Renal cortex interstitium (tissue), 11 donors: ENCODE data around the gene GRK5. TPM values are rescaled to one million over a fixed set of nuclear protein-coding genes. Genes with fewer than 3 reads are reported as not detected.
"Not testable (repeated sequence)": the region's sequence is repeated elsewhere in the genome, so short reads cannot be mapped to it uniquely, and the experiment has no call there.

Source experiments
- DNase-seq, 11 donors: peaks; one replicate each; pipeline ENCODE4 v3.0.0-alpha.2; 2013; ENCODE audit warnings: low read depth in 9 of 11, low spot score in 4 of 11; ENCODE audit errors: extremely low read depth in 1 of 11
- polyA plus RNA-seq, 3 donors: library from polyadenylated mRNA; unstranded; fragments of 120-200 nt; gene quantifications; one replicate each; pipeline ENCODE4 v1.2.1, GENCODE V29; 2013; ENCODE audit not compliant: insufficient read length in 3 of 3

GRK5 gene
- polyA plus RNA-seq, 3 donors = 16.7 to 19.1 (median 17.5) TPM

DNA sequence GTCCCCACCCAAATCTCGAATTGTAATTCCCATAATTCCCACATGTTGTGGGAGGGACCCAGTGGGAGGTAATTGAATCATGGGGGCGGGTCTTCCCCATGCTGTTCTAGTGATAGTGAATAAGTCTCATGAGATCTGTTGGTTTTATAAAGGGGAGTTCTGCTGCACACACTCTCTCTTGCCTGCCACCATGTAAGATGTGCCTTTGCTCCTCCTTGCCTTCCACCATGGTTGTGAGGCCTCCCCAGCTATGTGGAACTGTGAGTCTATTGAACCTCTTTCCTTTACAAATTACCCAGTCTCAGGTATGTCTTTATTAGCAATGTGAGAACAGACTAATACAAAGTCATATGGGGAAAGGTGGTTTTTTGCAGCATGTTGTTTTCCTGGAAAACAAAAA, 255.8 kb downstream of the GRK5 start:
- DNase-seq = not testable (repeated sequence)

DNA sequence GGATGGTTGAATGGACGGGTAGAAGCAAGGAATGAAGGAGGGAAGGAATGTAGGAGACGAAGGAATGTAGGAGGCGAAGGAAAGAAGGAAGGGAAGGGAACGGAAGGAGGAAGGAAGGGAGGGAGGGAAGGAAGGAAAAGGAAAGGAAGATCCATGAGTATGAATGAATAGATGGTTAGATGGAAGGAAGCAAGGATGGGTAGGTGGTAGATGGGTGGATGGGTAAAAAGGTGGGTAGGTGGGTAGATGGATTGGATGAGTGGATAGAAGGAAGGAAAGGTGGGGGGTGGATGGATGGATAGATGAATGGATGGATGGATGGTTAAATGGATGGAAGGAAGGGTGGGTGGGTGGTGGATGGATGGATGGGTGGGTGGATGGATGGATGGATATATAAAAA, 257.7 kb downstream of the GRK5 start:
- DNase-seq = no peak

DNA sequence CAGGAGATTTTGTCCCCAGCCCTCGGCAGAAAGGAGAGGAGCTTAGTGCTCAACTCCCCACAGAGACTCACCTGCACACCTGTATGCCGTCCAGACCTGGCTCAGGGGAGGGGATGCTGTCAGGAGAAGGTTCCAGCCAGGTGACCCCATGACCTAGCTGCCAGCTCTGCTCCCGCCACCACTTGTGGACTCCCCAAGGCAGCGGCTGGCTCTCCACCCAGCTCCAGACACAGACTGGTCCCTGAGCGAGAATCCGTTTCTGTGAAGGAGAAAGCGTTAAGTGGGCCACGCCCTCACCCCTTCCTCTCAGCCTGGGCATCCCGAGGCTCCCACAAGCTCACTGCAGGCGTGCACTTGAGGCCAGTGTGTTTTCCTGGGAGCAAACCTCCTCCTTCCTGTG, 258.7 kb downstream of the GRK5 start:
- DNase-seq = no peak

DNA sequence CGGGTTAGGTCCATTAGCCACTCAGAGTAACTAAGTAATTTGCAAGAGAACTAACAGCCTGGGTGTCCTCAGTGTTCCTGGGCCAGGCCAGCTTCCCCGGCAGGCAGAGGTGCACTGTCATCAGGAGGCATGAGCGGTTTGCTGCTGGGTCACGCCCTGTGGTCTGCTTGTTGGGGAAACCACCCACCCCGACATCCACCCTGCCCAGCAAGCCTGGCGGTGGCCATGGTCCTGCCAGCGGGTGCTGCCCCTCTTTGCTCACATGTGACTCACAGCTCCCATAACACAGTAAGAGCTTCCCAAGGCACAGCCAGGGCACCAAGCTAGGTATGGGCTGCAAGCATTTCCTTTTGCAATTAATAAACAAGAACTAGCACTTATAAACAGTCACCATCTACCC, 259.3 kb downstream of the GRK5 start:
- DNase-seq = no peak

DNA sequence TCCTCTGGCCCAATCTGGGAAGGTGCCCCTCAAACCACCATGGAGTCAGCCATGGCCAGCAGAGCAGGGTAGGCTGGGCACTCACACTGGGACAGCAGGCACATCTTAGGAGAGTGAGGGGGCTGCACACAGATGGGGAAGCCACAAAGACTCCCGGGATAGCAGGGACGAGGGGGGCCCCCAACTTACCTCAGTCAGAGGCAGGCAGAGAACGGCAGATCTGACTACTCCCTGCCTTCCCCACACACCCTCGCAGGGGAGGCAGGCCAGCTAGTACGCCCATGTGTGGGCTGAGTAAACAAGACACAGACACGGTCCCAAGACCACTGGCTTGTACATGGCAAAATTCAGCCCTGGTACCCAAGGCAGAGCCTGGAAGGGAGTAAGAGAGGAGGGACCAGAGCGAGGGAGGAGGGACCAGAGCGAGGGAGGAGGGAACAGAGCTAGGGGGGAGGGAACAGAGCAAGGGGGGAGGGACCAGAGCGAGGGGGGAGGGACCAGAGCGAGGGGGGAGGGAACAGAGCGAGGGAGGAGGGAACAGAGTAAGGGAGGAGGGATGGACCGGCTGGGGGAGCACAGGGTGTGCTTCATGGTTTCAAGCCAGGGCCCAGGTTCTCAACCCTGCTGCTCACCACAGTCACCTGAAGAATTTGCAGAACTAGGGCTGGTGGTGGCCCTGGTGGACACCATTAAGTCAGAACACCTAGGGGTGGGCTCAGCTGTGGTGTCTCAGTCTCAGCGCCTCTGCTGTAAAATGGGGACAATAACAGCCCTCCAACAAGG, 261.4 kb downstream of the GRK5 start:
- DNase-seq = no peak

DNA sequence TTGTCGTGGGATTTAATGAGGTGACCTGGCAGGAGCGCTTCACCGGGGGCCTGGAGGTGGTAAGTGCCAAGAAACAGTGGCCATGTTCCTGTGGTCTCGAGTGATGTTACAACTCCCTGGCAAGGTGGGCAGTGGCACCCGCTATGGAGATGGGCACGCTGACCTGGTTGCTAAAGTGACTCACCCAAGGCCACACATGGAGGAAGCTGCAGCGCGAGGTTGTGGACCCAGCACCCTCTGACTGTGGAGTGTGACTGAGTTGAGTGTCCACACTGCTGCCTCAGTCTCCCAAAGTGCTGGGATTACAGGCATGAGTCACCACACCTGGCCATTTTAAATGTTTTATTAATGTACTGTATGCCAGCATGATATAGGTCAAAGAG, 261.9 kb downstream of the GRK5 start:
- no peak for DNase-seq

DNA sequence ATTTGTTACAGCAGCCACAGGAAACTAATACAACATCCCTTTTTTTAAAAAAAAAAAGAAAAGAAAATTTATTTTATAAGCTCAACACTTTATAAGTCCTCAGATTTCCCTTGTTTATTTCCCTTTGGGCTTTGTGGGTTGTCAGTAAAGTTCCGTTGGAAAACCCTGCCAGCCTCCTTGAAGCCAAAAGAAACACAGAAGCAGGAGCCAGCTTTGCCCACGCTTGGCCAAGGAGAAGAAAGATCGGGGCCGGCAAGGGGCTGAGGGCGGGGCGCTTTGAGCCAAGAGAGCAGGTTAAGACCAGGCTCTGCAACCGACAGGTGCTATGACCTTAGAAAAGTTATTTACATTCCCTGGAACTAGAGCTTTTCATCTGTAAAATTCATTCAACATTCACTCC, 262.5 kb downstream of the GRK5 start:
- DNase-seq = no peak

DNA sequence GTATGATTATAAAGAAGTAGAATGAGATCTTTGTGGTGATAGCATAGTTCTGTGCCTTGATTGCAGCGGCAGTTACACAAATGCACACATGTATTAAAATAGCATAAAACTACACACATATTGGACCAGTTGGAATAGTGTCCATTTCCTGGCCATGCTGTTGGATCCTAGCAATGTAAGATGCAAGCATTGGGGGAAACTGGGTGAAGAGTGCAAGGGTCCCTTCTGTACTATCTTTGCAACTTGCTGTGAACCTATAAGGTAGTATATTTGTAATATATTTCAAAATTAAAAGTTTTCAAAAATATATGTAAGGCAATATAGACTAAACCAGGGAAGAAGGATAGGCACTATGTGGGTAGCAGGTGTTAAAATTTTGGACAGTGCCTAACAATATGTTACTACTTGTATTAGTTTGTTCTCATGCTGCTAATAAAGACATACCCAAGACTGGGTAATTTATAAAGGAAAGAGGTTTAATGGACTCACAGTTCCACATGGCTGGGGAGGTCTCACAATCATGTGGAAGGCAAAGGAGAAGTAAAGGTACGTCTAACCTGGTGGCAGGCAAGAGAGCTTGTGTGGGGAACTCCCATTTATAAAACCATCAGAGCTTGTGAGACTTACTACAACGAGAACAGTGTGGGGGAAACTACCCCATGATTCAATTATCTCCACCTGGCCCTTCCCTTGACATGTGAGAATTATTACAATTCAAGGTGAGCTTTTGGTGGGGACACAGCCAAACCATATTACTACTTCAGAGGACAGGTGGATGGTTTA, 263.7 kb downstream of the GRK5 start:
- DNase-seq = no peak

DNA sequence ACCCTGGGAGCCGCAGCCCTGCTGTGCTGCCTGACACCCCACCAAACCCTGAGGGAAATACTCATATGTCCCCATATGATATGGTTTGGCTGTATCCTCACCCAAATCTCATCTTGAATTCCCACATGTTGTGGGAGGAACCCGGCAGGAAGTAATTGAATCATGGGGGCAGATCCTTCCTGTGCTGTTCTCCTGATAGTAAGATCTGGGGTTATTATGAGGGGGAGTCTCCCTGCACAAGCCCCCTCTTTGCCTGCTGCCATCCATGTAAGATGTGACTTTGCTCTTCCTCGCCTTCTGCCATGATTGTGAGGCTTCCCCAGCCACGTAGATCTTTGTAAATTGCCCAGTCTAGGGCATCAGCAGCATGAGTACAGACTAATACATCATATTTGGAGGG, 266.4 kb downstream of the GRK5 start:
- no peak for DNase-seq

DNA sequence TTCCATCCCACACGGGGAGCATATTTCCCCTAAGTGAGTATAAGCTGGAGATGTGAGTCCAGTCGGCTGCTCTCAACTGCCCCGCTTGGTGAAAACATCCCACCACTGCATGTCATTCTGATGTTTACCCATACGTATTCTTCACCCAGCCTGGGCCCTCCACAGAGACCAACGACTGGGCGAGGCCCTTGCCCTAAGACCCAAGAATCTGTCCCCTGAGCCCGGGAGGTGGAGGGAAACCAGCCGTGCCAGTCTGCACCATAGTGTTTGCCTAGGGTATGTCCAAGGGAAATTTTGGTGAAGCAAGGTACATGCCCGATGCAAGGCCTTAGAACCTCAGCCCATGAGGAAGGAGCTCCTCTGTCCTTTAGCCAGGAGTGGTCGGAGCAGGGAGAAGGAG, 267.2 kb downstream of the GRK5 start:
- DNase-seq = no peak

DNA sequence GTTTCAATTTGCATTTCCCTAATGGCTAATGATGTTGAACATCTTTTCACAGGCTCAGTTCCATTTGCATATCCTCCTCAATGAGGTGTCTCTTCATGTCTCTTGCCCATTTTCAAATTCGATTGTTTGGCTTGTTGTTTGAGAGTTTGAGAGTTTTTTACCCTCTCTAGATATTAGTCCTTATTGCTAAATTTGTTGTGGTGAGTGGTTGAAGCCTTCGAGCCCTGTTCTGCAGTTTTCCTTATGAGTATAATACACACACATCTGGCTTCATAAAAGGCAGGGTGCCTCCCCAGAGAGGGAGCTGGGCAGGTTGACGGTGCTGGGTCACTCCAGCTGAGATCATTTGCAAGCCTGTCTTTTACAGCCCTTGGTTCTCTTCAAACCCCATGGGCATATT, 270.1 kb downstream of the GRK5 start:
- no peak for DNase-seq

DNA sequence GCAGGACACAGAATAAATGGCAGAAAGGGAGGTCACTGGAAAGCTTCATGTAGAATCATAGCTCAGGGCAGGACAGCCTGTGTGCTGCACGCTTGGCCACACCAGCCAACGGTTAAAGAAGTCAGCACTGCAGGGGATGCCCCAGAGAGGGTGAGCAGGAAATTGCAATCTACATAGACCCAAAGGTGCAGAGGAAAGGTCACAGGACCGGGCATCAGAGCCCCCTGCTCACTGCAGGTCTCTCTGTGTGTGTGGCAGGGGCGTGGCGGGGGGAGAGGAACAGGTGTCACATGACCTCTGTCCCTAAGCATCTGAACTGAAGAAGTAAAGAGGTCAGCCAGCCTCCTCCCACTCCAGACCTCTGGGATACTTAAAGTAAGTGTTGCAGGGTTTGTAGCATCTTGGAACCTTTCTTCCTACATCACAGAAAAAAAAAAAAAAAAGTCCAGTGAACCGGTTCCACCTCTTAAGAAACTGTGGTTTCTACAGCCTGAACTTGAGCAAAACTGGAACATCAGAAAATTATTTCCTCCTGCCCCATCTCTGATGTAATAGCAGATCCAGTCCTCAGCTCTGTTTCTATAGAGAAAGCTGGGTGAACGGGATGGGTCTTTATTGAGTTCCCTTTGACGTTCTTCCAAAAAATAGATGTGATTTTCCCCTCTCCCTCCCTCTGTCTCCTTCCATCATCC, 270.9 kb downstream of the GRK5 start:
- no peak for DNase-seq

DNA sequence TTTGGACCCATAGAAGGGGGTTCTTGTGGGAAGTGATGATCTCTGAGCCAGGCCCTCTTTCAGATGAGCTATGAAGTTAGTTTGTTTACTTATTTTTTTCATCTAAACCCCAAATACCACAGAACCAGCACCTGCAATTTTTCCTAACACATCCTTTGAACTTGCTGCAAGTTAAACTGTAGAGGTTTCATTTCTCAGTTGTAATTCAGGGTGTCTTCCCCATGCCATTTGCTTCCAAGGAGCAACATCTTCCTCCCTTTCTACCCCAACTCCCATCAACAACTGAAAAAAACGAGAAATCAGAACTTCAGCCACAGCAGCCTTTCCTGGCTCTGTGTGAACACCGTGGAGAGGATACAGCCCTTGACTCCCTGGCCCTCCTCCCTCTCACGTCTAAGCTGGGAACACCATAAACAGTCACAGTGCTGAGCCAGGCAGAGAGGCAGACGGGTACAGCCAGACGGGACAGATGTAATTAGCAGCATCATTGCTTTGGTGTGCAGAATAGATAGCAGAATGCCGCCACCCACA, 271.5 kb downstream of the GRK5 start:
- DNase-seq = no peak

DNA sequence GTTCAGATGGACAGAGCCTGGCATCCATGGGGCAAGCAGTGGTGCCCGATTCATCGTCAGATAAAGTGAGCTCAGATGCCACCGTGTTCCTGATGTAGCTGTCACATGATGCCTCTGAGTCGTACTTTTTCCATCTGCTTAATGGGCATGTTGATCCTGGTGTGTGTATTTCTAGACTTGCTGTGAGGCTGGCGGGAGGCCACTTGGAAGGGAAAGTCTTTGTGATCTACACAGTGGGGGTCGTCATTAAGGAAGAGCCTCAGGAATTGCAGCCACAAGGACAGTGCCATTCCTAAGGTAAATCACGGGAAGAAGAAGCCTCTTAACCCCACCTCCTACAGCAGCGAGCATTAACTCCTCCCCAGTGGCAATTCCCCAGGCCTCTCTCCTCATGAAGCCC, 272.2 kb downstream of the GRK5 start:
- DNase-seq = no peak

DNA sequence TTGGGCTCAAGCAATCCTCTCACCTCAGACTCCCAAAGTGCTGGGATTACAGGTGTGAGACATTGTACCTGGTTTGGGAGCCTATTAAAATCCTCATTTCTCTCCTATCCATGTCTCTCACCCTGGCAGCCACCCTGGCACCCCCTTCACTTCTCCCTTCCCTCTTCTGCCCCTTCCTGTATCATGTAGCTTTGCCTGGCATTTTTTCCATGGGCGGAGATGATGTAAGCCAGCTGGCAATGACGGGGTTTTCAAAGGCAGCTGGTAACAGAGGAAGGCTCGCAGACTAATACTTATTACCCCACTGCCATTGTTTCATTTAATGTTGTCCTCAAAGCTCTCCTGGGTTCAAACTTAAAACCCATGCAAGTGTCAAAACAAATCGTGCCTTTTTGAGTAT, 273.3 kb downstream of the GRK5 start:
- no peak for DNase-seq

DNA sequence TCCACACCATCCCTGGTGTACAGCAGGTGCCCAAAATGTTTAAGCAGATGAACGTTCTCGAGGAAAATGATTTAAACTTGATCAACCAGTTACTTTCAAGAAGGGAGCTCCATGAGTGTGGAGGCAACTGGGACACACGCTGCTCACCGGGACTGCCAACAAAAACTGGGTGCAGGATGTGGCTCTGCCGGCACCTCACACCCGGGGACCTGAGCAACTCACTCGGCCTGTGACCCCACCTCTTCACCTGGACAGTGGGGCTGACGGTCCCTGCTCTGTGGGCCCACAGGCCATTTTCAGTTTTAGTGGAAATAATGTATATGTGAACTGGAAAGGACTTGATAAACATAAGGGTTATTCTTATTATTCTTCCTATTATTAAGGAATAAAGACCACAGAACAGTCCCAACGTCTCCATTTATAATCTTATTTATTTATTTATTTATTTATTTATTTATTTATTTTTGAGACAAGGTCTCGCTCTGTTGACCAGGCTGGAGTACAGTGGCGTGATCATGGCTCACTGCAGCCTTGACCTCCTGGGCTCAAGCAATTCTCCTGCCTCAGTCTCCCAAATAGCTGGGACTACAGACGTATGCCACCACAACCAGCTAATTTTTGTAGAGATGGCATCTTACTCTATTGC, 274.5 kb downstream of the GRK5 start:
- no peak for DNase-seq

DNA sequence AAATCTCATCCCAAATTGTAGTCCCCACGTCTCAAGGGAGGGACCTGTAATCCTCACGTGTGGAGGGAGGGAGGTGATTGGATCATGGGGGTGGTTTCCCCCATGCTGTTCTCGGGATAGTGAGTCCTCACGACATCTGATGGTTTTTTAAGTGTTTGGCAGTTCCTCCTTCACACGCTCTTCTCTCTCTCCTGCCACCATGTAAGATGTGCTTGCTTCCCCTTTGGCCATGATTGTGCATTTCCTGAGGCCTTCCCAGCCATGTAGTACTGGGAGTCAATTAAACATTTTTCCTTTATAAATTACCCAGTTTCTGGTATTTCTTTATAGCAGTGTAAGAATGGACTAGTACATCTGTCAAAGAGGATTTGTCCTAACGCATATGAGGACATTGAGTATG, 275.6 kb downstream of the GRK5 start:
- no peak for DNase-seq

DNA sequence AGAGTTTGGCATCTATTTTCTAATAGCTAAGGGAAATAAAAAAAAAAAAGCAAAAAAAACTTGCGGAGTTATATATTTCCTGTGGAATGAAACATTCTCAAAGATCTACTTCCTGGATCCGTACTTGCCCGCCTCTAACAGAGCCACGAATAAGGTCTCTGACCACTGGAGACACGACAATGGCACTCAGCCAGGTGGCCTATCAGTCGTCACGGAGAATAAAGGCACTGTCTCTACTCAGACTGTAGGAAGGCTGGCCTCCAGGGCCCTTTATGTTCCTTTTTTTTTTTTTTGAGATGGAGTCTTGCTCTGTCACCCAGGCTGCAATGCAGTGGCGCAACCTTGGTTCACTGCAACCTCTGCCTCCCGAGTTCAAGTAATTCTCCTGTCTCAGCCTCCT, 276.5 kb downstream of the GRK5 start:
- DNase-seq = no peak

DNA sequence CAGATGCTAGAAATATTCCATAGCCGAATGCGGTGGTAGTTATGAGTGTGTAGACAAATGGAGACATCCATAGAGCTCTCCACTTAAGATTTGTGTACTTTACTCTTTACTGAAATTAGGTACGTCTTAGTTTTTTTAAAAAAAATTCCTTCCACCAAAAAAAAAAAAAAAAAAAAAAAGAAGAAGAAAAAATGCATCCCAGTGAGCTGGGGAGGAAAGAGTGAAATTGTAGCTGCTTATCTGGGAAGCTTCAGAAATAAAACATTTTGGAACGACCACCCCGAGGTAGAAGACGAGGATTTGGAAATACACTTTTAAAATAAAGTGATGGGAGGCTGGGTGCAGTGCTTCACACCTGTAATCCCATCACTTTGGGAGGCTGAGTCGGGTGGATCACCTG, 281.3 kb downstream of the GRK5 start:
- no peak for DNase-seq

DNA sequence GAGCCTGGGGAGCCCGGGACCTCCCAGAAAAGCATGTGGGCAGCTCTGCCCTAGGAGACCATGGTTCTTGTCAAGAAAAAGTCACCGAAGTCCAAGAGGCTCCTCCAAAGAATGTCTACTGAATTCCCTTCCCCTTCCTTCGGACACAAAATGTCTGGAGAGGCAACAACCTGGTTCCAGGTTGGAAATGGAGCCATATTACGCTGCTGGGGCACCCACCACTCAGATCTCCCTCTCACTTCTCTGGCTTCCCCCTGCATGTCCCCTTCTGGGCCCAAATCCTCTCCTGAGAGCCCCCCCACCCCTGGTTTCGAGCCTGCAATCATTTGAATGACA, 282.6 kb downstream of the GRK5 start:
- no peak for DNase-seq
